Dendritic cell treated with granulocyte-macrophage colony-stimulating factor and Interleukin-4, amounts not matched to agents 40 ng/mL and 50 ng/mL, for 4 days (primary cell): ENCODE measurements around the gene TP63.
"Not testable (repeated sequence)": the region's sequence is repeated elsewhere in the genome, so short reads cannot be mapped to it uniquely, and the experiment has no call there.

Experiments
- H3K27ac Mint-ChIP-seq: one replicate; pipeline ENCODE4 v1.8.0; 2022; ENCODE audit warnings: mild to moderate bottlenecking, mixed read lengths
- H3K27me3 Mint-ChIP-seq: one replicate; pipeline ENCODE4 v1.8.0; 2022; ENCODE audit warnings: mild to moderate bottlenecking, mixed read lengths
- H3K36me3 Mint-ChIP-seq: one replicate; pipeline ENCODE4 v1.8.0; 2022; ENCODE audit warnings: low read depth, mixed read lengths
- H3K4me1 Mint-ChIP-seq: one replicate; pipeline ENCODE4 v1.8.0; 2022; ENCODE audit warnings: low read depth, mixed read lengths
- H3K4me3 Mint-ChIP-seq: one replicate; pipeline ENCODE4 v1.8.0; 2022; ENCODE audit warnings: mild to moderate bottlenecking, moderate library complexity, mixed read lengths
- H3K9me3 Mint-ChIP-seq: one replicate; pipeline ENCODE4 v1.8.0; 2022; ENCODE audit warnings: mixed read lengths
- intact Hi-C: fragments of 100-400 bp; cut with micrococcal nuclease; formaldehyde crosslinking; loops from one replicate; pipeline ENCODE4 v1.15.0; 2022

The TP63 gene

GRCh38 chr3:189631373-189631408 lies at the start of gene TP63:
Gene TP63 (plus strand): TSS chr3:189631389. CDS start chr3:189631516, 127 bp downstream.
- intact Hi-C loops: no loop called here
- Mint-ChIP-seq H3K4me3 (peak within 1 kb of the TSS; percentile 40), H3K4me1 (peaks cover 11% of the 10 kb centered on the region)

GRCh38 chr3:189582179-189582578 lies 49.0 kb upstream of the TP63 start:
- H3K27ac Mint-ChIP-seq: no peak overlapping the region

More at GRCh38 chr3:189631373-189631408, at the start of gene TP63:
- H3K27ac Mint-ChIP-seq: no peak within 1 kb of the TSS
- no peaks in the 10 kb centered on the region for H3K36me3 Mint-ChIP-seq
- H3K27me3 Mint-ChIP-seq: no peaks in the 10 kb centered on the region
- H3K9me3 Mint-ChIP-seq: no peaks in the 10 kb centered on the region

GRCh38 chr3:189584645-189585044 lies 46.5 kb upstream of the TP63 start:
- no peaks in the 10 kb centered on the region for H3K36me3 Mint-ChIP-seq
- H3K27me3 Mint-ChIP-seq: no peaks in the 10 kb centered on the region
- no peak overlapping the region for H3K27ac Mint-ChIP-seq
- H3K9me3 Mint-ChIP-seq: no peaks in the 10 kb centered on the region
- intact Hi-C loops: no loop called here
- H3K4me3 Mint-ChIP-seq: no peak overlapping the region
- no peaks in the 10 kb centered on the region for H3K4me1 Mint-ChIP-seq

More at GRCh38 chr3:189582179-189582578, 49.0 kb upstream of the TP63 start:
- Mint-ChIP-seq H3K4me1 (no peaks in the 10 kb centered on the region), H3K4me3 (no peak overlapping the region), H3K36me3 (no peaks in the 10 kb centered on the region), H3K27me3 (no peaks in the 10 kb centered on the region), H3K9me3 (peaks cover 16% of the 10 kb centered on the region)
- intact Hi-C loops: no loop called here

- Mint-ChIP-seq H3K9me3 (no peaks in the 10 kb centered on the region), H3K27me3 (no peaks in the 10 kb centered on the region), H3K27ac (no peak overlapping the region), H3K4me1 (no peaks in the 10 kb centered on the region), H3K36me3 (no peaks in the 10 kb centered on the region), H3K4me3 (no peak overlapping the region)
- intact Hi-C loops: no loop called here
Measured at GRCh38 chr3:189586941-189587663, 44.1 kb upstream of the TP63 start.

DNA sequence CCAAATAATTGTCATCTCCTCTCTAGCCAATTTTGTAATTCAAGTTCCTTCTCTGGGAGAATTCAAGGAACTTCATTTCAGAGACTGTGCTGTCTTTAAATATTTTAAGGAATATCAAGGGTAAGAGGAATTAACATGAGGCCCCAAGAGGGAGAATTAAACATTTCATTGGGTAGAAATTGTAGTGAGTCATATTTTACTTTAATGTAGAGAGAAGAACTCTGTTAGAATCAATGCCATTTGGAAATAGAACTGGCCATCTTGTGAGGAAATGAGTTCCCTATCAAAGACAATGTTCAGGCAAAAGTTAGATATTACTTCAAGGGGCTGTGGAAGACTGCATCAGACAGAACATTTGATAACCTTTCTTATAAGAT lies 43.5 kb upstream of the TP63 start:
- intact Hi-C loops: no loop called here
- H3K27ac Mint-ChIP-seq: no peak overlapping the region
- no peaks in the 10 kb centered on the region for H3K9me3 Mint-ChIP-seq
- no peaks in the 10 kb centered on the region for H3K36me3 Mint-ChIP-seq
- no peaks in the 10 kb centered on the region for H3K4me1 Mint-ChIP-seq
- no peaks in the 10 kb centered on the region for H3K27me3 Mint-ChIP-seq
- no peak overlapping the region for H3K4me3 Mint-ChIP-seq

- Mint-ChIP-seq H3K4me1 (no peaks in the 10 kb centered on the region), H3K27ac (no peak overlapping the region), H3K4me3 (no peak overlapping the region), H3K36me3 (no peaks in the 10 kb centered on the region), H3K27me3 (no peaks in the 10 kb centered on the region), H3K9me3 (no peaks in the 10 kb centered on the region)
- intact Hi-C loops: no loop called here
Measured at GRCh38 chr3:189588070-189588469, 43.1 kb upstream of the TP63 start.

- no peak overlapping the region for H3K4me3 Mint-ChIP-seq
- H3K27ac Mint-ChIP-seq: no peak overlapping the region
- no peaks in the 10 kb centered on the region for H3K36me3 Mint-ChIP-seq
- no peaks in the 10 kb centered on the region for H3K4me1 Mint-ChIP-seq
- H3K27me3 Mint-ChIP-seq: no peaks in the 10 kb centered on the region
- no peaks in the 10 kb centered on the region for H3K9me3 Mint-ChIP-seq
- intact Hi-C loops: no loop called here
Measured at GRCh38 chr3:189588475-189589178, 42.6 kb upstream of the TP63 start.

DNA sequence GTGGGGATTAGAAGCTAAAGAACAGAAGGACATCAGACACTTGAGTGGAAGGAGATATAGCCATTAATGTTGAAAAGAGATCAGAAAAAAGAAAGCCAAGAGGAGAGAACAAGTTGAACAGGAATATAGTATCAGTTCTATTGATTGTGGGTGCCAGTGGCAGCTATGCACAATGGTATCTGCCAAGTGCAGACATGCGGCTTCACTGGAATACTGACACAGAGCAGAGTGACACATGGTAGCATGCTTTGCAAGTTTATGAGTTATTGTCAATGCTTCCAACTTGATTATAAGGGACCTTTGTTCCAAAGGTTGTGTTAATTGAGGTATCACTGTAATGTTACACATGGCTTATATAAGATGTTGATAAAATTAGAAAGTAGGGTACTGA lies 42.0 kb upstream of the TP63 start:
- intact Hi-C loops: no loop called here
- H3K9me3 Mint-ChIP-seq: no peaks in the 10 kb centered on the region
- H3K27ac Mint-ChIP-seq: no peak overlapping the region
- no peaks in the 10 kb centered on the region for H3K36me3 Mint-ChIP-seq
- H3K4me1 Mint-ChIP-seq: no peaks in the 10 kb centered on the region
- no peak overlapping the region for H3K4me3 Mint-ChIP-seq
- no peaks in the 10 kb centered on the region for H3K27me3 Mint-ChIP-seq

DNA sequence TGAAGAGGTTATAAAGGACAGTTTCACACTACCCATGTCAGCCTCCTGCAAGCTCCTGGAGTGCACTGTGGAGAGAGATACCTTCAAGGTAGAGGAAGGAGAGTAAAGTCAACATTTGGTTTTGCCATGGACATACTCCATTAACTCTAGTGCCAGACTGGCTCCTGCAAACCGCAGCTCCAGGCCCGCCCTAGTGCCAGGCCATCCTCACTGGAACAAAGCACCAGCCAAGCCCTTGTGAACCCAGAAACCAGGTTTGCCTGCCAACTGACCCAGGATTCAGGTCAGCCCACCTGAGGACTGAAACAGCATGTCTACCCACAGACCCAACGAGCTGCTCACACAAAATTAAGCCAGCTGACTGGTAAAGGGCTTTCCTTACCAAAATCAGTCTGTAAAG lies 41.0 kb upstream of the TP63 start:
- Mint-ChIP-seq H3K9me3 (no peaks in the 10 kb centered on the region), H3K27ac (no peak overlapping the region), H3K36me3 (no peaks in the 10 kb centered on the region), H3K27me3 (no peaks in the 10 kb centered on the region), H3K4me1 (no peaks in the 10 kb centered on the region), H3K4me3 (no peak overlapping the region)
- intact Hi-C loops: no loop called here

DNA sequence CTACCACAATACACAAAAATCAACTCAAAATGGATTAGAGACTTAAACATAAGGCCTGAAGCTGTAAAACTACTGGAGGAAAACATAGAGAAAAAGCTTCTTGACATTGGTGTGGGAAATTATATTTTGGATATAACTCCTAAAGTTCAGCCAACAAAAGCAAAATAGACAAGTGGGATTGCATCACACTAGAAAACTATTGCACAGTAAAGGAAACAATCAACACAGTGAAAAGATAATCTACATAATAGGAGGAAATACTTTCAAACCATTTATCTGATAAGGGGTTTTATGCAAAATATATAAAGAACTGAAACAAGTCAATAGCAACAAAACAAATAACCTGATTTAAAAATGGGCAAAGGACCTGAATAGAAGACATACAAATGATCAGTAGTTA lies 37.6 kb upstream of the TP63 start:
- H3K36me3 Mint-ChIP-seq: no peaks in the 10 kb centered on the region
- H3K9me3 Mint-ChIP-seq: no peaks in the 10 kb centered on the region
- intact Hi-C loops: no loop called here
- H3K4me1 Mint-ChIP-seq: peaks cover under 1% of the 10 kb centered on the region
- no peaks in the 10 kb centered on the region for H3K27me3 Mint-ChIP-seq
- H3K27ac Mint-ChIP-seq: no peak overlapping the region
- no peak overlapping the region for H3K4me3 Mint-ChIP-seq

GRCh38 chr3:189596078-189596979 lies 34.9 kb upstream of the TP63 start:
- H3K4me1 Mint-ChIP-seq, H3K9me3 Mint-ChIP-seq, H3K4me3 Mint-ChIP-seq, H3K27ac Mint-ChIP-seq, H3K27me3 Mint-ChIP-seq, intact Hi-C loops, H3K36me3 Mint-ChIP-seq: not testable (repeated sequence)

DNA sequence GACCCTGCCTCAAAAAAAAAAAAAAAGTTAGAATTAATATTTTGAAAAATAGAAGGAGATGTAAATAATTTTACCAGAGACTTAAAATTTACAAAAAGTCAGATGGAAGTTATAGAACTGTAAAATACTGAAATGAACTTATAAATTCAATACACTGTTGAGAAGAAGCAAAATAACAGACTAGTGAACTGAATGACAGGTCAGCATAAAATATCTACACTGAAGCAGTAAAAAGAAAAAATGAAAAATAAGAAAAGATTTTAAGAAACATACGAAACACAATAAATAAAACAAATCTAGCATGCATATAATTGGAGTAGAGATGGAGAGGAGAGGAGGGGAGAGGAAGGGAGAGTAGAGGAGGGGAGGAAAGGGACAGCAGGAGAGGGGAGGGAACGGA lies 33.3 kb upstream of the TP63 start:
- Mint-ChIP-seq H3K27ac (no peak overlapping the region), H3K27me3 (no peaks in the 10 kb centered on the region), H3K4me1 (peaks cover 8% of the 10 kb centered on the region), H3K4me3 (no peak overlapping the region), H3K9me3 (no peaks in the 10 kb centered on the region), H3K36me3 (no peaks in the 10 kb centered on the region)
- intact Hi-C loops: no loop called here

DNA sequence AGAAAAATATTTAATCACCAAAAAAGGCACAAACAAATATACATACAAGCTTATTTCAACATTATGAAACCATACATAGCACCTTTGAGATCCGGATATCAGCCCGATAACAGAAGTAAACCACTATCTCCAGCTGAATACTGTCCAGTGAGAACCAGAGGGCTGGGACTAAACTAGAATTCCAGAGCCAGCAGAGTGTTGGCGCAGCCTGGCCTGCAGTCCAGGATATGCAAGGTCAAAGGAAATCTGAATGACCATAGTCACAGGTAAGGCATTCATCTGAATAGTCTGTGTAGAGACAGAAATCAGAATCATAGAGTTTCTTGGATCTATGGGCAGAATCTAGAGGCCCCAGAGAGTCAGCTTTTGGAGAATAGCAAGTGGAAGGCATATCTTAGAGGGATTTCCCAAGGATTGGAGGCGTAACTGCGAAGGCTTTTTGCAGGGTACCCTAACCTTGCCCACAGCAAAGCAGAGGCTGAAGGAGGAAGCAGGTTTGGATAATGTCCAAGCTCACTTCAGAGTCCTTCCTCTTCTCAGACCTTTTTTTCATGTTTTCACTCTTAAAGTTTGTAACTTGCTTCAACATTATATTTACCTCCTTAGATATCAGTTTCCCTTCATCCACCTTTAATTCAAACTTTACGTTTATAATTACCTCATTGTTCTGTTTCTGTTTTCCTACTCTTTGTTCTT lies 32.5 kb upstream of the TP63 start:
- Mint-ChIP-seq H3K27ac (no peak overlapping the region), H3K36me3 (no peaks in the 10 kb centered on the region), H3K4me1 (peaks cover 8% of the 10 kb centered on the region), H3K27me3 (no peaks in the 10 kb centered on the region), H3K9me3 (no peaks in the 10 kb centered on the region), H3K4me3 (no peak overlapping the region)
- intact Hi-C loops: no loop called here

- H3K4me3 Mint-ChIP-seq: no peak overlapping the region
- H3K27ac Mint-ChIP-seq: no peak overlapping the region
Measured at GRCh38 chr3:189602471-189602870, 28.7 kb upstream of the TP63 start.

More at GRCh38 chr3:189602471-189602870, 28.7 kb upstream of the TP63 start:
- H3K27me3 Mint-ChIP-seq: no peaks in the 10 kb centered on the region
- no peaks in the 10 kb centered on the region for H3K36me3 Mint-ChIP-seq
- intact Hi-C loops: no loop called here
- H3K4me1 Mint-ChIP-seq: peaks cover 8% of the 10 kb centered on the region
- H3K9me3 Mint-ChIP-seq: no peaks in the 10 kb centered on the region
